Measurements from ENCODE around the gene COL24A1.

The COL24A1 gene

GRCh38 chr1:86195281-86195680 lies 38.7 kb upstream of the COL24A1 start:
- ChIA-PET POLR2A (no interaction called here), CTCF (no interaction called here)
- TF ChIP-seq CTCF (IDR thresholded peaks at IDR 0.05; ENCODE audit: insufficient read depth, low read length, missing control alignments) = no peak
- no peak for DNase-seq (ENCODE audit: low read depth, low spot score)
- H3K4me3 ChIP-seq (ENCODE audit: low read depth, low read length) = no peak overlapping the region

GRCh38 chr1:86194491-86195034 lies 38.0 kb upstream of the COL24A1 start:
- ChIA-PET CTCF (interaction anchor here (1.0 kb wide), 1 partner anchor 10 kb away, joined by 4 read pairs; no protein-coding TSS in a partner anchor), POLR2A (no interaction called here)
- no peak overlapping the region for H3K4me3 ChIP-seq (ENCODE audit: low read depth, low read length)
- TF ChIP-seq CTCF (IDR thresholded peaks at IDR 0.05; ENCODE audit: insufficient read depth, low read length, missing control alignments) = no peak
- no peak for DNase-seq (ENCODE audit: low read depth, low spot score)

GRCh38 chr1:86192417-86192816 lies 35.8 kb upstream of the COL24A1 start:
- ChIA-PET CTCF (no interaction called here), POLR2A (no interaction called here)
- H3K4me3 ChIP-seq (ENCODE audit: low read depth, low read length) = no peak overlapping the region
- DNase-seq (ENCODE audit: low read depth, low spot score) = no peak
- no peak for TF ChIP-seq CTCF (IDR thresholded peaks at IDR 0.05; ENCODE audit: insufficient read depth, low read length, missing control alignments)

- TF ChIP-seq CTCF (IDR thresholded peaks at IDR 0.05; ENCODE audit: insufficient read depth, low read length, missing control alignments) = no peak
- ChIA-PET CTCF (no interaction called here), POLR2A (no interaction called here)
- H3K4me3 ChIP-seq (ENCODE audit: low read depth, low read length) = no peak overlapping the region
- DNase-seq (ENCODE audit: low read depth, low spot score) = no peak
Observed at GRCh38 chr1:86191958-86192357, 35.4 kb upstream of the COL24A1 start.

- ChIA-PET CTCF (no interaction called here), POLR2A (no interaction called here)
- no peak overlapping the region for H3K4me3 ChIP-seq (ENCODE audit: low read depth, low read length)
- no peak for TF ChIP-seq CTCF (IDR thresholded peaks at IDR 0.05; ENCODE audit: insufficient read depth, low read length, missing control alignments)
- DNase-seq (ENCODE audit: low read depth, low spot score) = no peak
Observed at GRCh38 chr1:86190873-86191272, 34.3 kb upstream of the COL24A1 start.

- DNase-seq (ENCODE audit: low read depth, low spot score) = no peak
- H3K4me3 ChIP-seq (ENCODE audit: low read depth, low read length) = no peak overlapping the region
- POLR2A ChIA-PET = interaction anchor here (0.7 kb wide), 1 partner anchor 928 kb away, joined by 3 read pairs; no protein-coding TSS in a partner anchor
- no peak for TF ChIP-seq CTCF (IDR thresholded peaks at IDR 0.05; ENCODE audit: insufficient read depth, low read length, missing control alignments)
- CTCF ChIA-PET = interaction anchor here (1.9 kb wide), 1 partner anchor 10 kb away, joined by 4 read pairs; no protein-coding TSS in a partner anchor
Observed at GRCh38 chr1:86184426-86184825, 27.9 kb upstream of the COL24A1 start.

All from AG04449 (cell line).